K562 (cell line): Measurements from ENCODE around the gene GABARAP. TPM values are rescaled to one million over a fixed set of nuclear protein-coding genes. Genes with fewer than 3 reads are reported as not detected.

ENCODE experiments used
- CBFA2T3 ChIP-seq: fragments of 450-650 bp; IDR thresholded peaks from 2 replicates; pipeline ENCODE4 v1.6.1; 2017
- GABPB2 ChIP-seq: fragments of 250-450 bp; sonication (Bioruptor Pico); conservative IDR thresholded peaks from 2 replicates; pipeline ENCODE4 v1.5.1; 2021; ENCODE audit warnings: mild to moderate bottlenecking
- KLF1 ChIP-seq: fragments of 450-650 bp; IDR thresholded peaks from 2 replicates; pipeline ENCODE4 v1.6.1; 2016; ENCODE audit warnings: missing genetic modification characterization, missing compliant biosample characterization
- KLF13 ChIP-seq: fragments of 450-650 bp; IDR thresholded peaks from 2 replicates; pipeline ENCODE4 v1.6.1; 2016; ENCODE audit warnings: missing genetic modification characterization, low read depth, mild to moderate bottlenecking, missing compliant biosample characterization, moderate library complexity, borderline replicate concordance
- MAFF ChIP-seq: IDR thresholded peaks from 2 replicates; pipeline ENCODE4 v1.6.1; 2012; ENCODE audit warnings: low read length, improper control_type of control experiment
- MTA1 ChIP-seq: fragments of 450-650 bp; IDR thresholded peaks from 2 replicates; pipeline ENCODE4 v1.6.1; 2017; ENCODE audit warnings: borderline replicate concordance
- NCOA2 ChIP-seq, 2 experiments: fragments of 450-650 bp; IDR thresholded peaks; 2 replicates each; pipeline ENCODE4 v1.6.1; 2018; ENCODE audit warnings: mild to moderate bottlenecking in 2 of 2, moderate library complexity in 1 of 2; ENCODE audit not compliant: partially characterized antibody in 2 of 2
- NFYB ChIP-seq: IDR thresholded peaks from 2 replicates; pipeline ENCODE4 v1.6.1; 2011; ENCODE audit warnings: mild to moderate bottlenecking, moderate library complexity; ENCODE audit not compliant: insufficient read length; ENCODE audit errors: extremely low read depth
- NR2C2 ChIP-seq, 2 experiments: fragments of 200-800 bp in 1 of 2; sonication (Bioruptor generic) in 1 of 2; sonication (generic) in 1 of 2; formaldehyde crosslinking in 1 of 2; IDR thresholded peaks; 2 replicates each; pipeline versions ENCODE4 v1.6.1 to v1.8.0; 2016 to 2022; ENCODE audit warnings: mild to moderate bottlenecking in 1 of 2, missing compliant biosample characterization in 1 of 2, missing genetic modification characterization in 1 of 2, missing genetic modification reagents in 1 of 2
- RHOXF2B ChIP-seq: fragments of 250-450 bp; sonication (Bioruptor Pico); conservative IDR thresholded peaks from 2 replicates; pipeline ENCODE4 v1.5.1; 2021
- SAFB2 ChIP-seq: fragments of 200-400 bp; formaldehyde crosslinking; IDR thresholded peaks from 2 replicates; pipeline ENCODE4 v1.6.1; 2018; ENCODE audit warnings: borderline replicate concordance, low read length, low read depth, moderate library complexity; ENCODE audit not compliant: severe bottlenecking
- TEAD2 ChIP-seq: fragments of 450-650 bp; IDR thresholded peaks from 2 replicates; pipeline ENCODE4 v1.6.1; 2016; ENCODE audit warnings: missing genetic modification characterization, control low read depth, missing compliant biosample characterization
- ZC3H8 ChIP-seq: fragments of 450-650 bp; IDR thresholded peaks from 2 replicates; pipeline ENCODE4 v1.6.1; 2017
- ZNF133 ChIP-seq: fragments of 250-450 bp; sonication (Bioruptor Pico); IDR thresholded peaks from 2 replicates; pipeline ENCODE4 v1.4.0; 2020; ENCODE audit warnings: mild to moderate bottlenecking
- ZNF165 ChIP-seq: fragments of 250-450 bp; sonication (Bioruptor Pico); IDR thresholded peaks from 2 replicates; pipeline ENCODE4 v1.4.0; 2020; ENCODE audit warnings: borderline replicate concordance
- ZNF277 ChIP-seq: fragments of 250-450 bp; sonication (Bioruptor Pico); IDR thresholded peaks from 2 replicates; pipeline ENCODE4 v1.8.0; 2022; ENCODE audit warnings: inconsistent platforms, mild to moderate bottlenecking, moderate library complexity, borderline replicate concordance
- ZNF282 ChIP-seq: sonication (generic); formaldehyde crosslinking; IDR thresholded peaks from 2 replicates; pipeline ENCODE4 v1.8.1; 2023; ENCODE audit warnings: missing genetic modification reagents
- ZNF76 ChIP-seq: fragments of 250-450 bp; sonication (Bioruptor Pico); IDR thresholded peaks from 2 replicates; pipeline ENCODE4 v1.4.0; 2020; ENCODE audit warnings: mild to moderate bottlenecking, moderate library complexity, borderline replicate concordance
- polyA plus RNA-seq, 8 experiments: library from polyadenylated mRNA; depleted of rRNA in 4 of 8; stranded (reverse) in 5 of 8; unstranded in 3 of 8; fragments of >200 nt; fragmentation: Nextera tagmentation in 2 of 8; fragmentation: Illumina TruSeq in 1 of 8; extraction: Ambion mirVana in 2 of 8; extraction: Trizol in 1 of 8; gene quantifications; 2 replicates each; pipeline versions ENCODE4 v1.2.1 to v1.2.3, GENCODE V29; 2011 to 2014; ENCODE audit warnings: inconsistent platforms in 1 of 8, missing spikeins in 1 of 8
- total RNA-seq, 7 experiments: library from RNA; depleted of rRNA in 6 of 7; stranded (reverse); fragments of >200 nt in 6 of 7; fragmentation: Illumina TruSeq in 2 of 7; extraction: Trizol in 2 of 7; gene quantifications; 2 replicates each; pipeline versions ENCODE4 v1.2.1 to v1.2.3, GENCODE V29; 2011 to 2021; ENCODE audit warnings: low replicate concordance in 1 of 7
- TF ChIP-seq, protein P1 (sequence below), 2 experiments: IDR thresholded peaks; 2 replicates each; pipeline ENCODE4 v1.6.1; 2012; ENCODE audit warnings: improper control_type of control experiment in 2 of 2, low read depth in 2 of 2, low read length in 2 of 2, borderline replicate concordance in 1 of 2
- TF ChIP-seq, protein P2 (sequence below), 2 experiments: fragments of 450-650 bp; IDR thresholded peaks; 2 replicates each; pipeline ENCODE4 v1.6.1; 2018; ENCODE audit warnings: mild to moderate bottlenecking in 2 of 2, low read depth in 1 of 2; ENCODE audit not compliant: partially characterized antibody in 2 of 2

GABARAP gene
- total and polyA plus RNA-seq, 9 of the 15 experiments (the other 6 are each of a cell fraction or from before 2014, with no cell fraction given), result 47.5 to 373 (median 152) TPM

GRCh38 chr17:7214300-7215135 is 27.7 kb downstream of the GABARAP start (continued):
- TF ChIP-seq, protein P1, sequence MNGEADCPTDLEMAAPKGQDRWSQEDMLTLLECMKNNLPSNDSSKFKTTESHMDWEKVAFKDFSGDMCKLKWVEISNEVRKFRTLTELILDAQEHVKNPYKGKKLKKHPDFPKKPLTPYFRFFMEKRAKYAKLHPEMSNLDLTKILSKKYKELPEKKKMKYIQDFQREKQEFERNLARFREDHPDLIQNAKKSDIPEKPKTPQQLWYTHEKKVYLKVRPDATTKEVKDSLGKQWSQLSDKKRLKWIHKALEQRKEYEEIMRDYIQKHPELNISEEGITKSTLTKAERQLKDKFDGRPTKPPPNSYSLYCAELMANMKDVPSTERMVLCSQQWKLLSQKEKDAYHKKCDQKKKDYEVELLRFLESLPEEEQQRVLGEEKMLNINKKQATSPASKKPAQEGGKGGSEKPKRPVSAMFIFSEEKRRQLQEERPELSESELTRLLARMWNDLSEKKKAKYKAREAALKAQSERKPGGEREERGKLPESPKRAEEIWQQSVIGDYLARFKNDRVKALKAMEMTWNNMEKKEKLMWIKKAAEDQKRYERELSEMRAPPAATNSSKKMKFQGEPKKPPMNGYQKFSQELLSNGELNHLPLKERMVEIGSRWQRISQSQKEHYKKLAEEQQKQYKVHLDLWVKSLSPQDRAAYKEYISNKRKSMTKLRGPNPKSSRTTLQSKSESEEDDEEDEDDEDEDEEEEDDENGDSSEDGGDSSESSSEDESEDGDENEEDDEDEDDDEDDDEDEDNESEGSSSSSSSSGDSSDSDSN (IDR thresholded peaks at IDR 0.05; ENCODE audit: borderline replicate concordance in 1 of 2, low read depth in 2 of 2, low read length in 2 of 2), result no peak
- no peak for TF ChIP-seq TEAD2
- TF ChIP-seq RHOXF2B, result no peak
- TF ChIP-seq NCOA2 (IDR thresholded peaks at IDR 0.05; ENCODE audit: partially characterized antibody in 2 of 2), result no peak
- no peak for TF ChIP-seq ZC3H8
- no peak for TF ChIP-seq ZNF76 (CRISPR knock-in tag)
- TF ChIP-seq, protein P2, sequence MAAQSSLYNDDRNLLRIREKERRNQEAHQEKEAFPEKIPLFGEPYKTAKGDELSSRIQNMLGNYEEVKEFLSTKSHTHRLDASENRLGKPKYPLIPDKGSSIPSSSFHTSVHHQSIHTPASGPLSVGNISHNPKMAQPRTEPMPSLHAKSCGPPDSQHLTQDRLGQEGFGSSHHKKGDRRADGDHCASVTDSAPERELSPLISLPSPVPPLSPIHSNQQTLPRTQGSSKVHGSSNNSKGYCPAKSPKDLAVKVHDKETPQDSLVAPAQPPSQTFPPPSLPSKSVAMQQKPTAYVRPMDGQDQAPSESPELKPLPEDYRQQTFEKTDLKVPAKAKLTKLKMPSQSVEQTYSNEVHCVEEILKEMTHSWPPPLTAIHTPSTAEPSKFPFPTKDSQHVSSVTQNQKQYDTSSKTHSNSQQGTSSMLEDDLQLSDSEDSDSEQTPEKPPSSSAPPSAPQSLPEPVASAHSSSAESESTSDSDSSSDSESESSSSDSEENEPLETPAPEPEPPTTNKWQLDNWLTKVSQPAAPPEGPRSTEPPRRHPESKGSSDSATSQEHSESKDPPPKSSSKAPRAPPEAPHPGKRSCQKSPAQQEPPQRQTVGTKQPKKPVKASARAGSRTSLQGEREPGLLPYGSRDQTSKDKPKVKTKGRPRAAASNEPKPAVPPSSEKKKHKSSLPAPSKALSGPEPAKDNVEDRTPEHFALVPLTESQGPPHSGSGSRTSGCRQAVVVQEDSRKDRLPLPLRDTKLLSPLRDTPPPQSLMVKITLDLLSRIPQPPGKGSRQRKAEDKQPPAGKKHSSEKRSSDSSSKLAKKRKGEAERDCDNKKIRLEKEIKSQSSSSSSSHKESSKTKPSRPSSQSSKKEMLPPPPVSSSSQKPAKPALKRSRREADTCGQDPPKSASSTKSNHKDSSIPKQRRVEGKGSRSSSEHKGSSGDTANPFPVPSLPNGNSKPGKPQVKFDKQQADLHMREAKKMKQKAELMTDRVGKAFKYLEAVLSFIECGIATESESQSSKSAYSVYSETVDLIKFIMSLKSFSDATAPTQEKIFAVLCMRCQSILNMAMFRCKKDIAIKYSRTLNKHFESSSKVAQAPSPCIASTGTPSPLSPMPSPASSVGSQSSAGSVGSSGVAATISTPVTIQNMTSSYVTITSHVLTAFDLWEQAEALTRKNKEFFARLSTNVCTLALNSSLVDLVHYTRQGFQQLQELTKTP (IDR thresholded peaks at IDR 0.05; ENCODE audit: low read depth in 1 of 2, partially characterized antibody in 2 of 2), result no peak
- no peak for TF ChIP-seq MAFF
- no peak for TF ChIP-seq ZNF133 (CRISPR knock-in tag)
- no peak for TF ChIP-seq SAFB2
- no peak for TF ChIP-seq ZNF165 (CRISPR knock-in tag)
- TF ChIP-seq GABPB2 (CRISPR knock-in tag), result no peak
- 0 out of 2 replicates have a peak, but pooled peaks have one; percentile 27 for TF ChIP-seq KLF1 (tag)
- no peak for TF ChIP-seq CBFA2T3
- TF ChIP-seq MTA1, result no peak
- no peak for TF ChIP-seq ZNF277 (CRISPR knock-in tag)
- TF ChIP-seq NFYB, result peak; percentile 31
- TF ChIP-seq NR2C2 (CRISPR knock-in tag; IDR thresholded peaks at IDR 0.05), result no peak
- no peak for TF ChIP-seq NR2C2 (tag; IDR thresholded peaks at IDR 0.05)
- no peak for TF ChIP-seq ZNF282 (CRISPR knock-in tag)
- 0 out of 2 replicates have a peak, but pooled peaks have one; percentile 4 for TF ChIP-seq KLF13 (tag)
